HFF-Myc (cell line): ENCODE data around the gene BAHD1.

Source experiments
- DNase-seq: peaks from one replicate; pipeline ENCODE4 v3.0.0-alpha.2; 2011; ENCODE audit warnings: low read depth; ENCODE audit errors: extremely low read depth
- H3K4me3 ChIP-seq: replicated peaks from 2 replicates; pipeline ENCODE4 v1.5.1; 2011; ENCODE audit warnings: low read depth, mild to moderate bottlenecking, control low read depth, low read length
- TF ChIP-seq, protein P1 (sequence below): IDR thresholded peaks from 2 replicates; pipeline ENCODE4 v1.5.1; 2012; ENCODE audit warnings: mild to moderate bottlenecking, low read depth, low read length, control low read depth; ENCODE audit errors: missing control alignments

Gene BAHD1

DNA sequence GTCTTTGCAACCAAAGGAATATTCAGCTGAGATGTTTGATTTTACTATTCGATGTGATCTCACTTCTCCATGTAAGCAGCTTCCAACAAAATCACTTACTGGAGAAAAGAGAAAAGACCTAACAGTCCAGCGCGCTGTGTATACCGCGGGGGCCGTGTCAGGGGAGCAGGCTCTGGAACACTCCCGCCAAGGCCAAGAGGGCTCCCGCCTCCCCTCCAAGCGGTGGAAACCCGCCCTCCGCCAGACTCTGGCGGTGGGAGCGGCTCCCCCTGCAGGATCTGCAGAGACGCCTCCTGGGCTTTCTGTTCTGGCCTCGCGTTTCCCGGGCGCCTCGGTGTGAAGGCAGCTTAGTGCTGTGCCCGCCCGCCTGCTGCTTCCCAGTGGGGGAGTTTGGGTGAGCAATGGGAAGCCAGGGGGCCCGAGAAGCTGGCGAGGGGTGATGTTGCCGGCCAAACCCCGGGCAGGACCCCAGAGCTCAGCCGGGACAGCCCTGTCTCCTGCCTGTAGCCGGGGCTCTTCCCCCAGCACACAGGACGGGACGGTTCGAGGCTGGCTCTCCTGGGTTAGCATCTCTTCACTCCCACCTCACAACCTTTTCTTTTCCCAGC lies 66.3 kb downstream of the BAHD1 start:
- 0 out of 2 replicates have a peak overlapping the region, but pooled peaks have one; percentile 3 for H3K4me3 ChIP-seq
- TF ChIP-seq, protein P1, sequence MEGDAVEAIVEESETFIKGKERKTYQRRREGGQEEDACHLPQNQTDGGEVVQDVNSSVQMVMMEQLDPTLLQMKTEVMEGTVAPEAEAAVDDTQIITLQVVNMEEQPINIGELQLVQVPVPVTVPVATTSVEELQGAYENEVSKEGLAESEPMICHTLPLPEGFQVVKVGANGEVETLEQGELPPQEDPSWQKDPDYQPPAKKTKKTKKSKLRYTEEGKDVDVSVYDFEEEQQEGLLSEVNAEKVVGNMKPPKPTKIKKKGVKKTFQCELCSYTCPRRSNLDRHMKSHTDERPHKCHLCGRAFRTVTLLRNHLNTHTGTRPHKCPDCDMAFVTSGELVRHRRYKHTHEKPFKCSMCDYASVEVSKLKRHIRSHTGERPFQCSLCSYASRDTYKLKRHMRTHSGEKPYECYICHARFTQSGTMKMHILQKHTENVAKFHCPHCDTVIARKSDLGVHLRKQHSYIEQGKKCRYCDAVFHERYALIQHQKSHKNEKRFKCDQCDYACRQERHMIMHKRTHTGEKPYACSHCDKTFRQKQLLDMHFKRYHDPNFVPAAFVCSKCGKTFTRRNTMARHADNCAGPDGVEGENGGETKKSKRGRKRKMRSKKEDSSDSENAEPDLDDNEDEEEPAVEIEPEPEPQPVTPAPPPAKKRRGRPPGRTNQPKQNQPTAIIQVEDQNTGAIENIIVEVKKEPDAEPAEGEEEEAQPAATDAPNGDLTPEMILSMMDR = peak; percentile 74
- no peak for DNase-seq

- TF ChIP-seq, protein P1 = no peak
- DNase-seq = no peak
- no peak overlapping the region for H3K4me3 ChIP-seq
Observed at GRCh38 chr15:40508216-40508615, 67.5 kb downstream of the BAHD1 start.

DNA sequence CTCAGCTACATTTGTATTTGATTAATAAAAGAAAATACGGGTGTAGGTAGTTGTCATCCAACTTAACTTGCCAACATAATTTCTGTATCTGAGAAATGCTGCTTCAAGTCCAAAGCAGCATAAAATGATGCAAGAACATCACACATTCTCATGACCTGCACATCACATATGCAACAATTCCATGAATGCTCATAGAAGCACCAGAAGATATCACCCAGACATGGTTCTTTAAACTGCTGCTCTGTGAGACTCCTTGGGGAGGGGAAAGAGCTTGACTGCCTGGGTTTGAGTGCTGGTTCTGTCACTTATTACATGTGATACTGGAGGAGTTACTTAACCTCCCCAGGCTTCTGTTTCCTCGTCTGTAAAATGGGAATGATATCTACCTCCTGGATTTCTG lies 69.4 kb downstream of the BAHD1 start:
- no peak for DNase-seq
- H3K4me3 ChIP-seq = no peak overlapping the region
- TF ChIP-seq, protein P1 = no peak

DNA sequence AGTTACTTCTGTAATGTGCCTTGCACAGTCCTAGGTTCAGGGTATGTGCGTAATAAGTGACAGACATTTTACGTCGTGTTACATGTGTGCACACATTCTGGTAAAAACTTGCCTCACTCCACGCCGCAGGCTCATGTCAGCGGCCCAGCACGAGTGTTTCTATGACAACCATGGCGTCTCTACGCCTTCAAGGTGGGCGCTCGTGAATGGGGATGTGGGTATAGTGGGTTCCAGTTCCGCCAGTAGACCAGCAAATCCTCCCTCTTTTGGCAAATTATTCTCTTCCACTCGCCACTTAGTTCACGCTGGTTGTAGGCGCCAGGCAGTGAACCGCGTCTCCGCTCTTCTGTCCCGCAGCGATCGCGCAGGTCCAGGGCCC lies 70.3 kb downstream of the BAHD1 start:
- TF ChIP-seq, protein P1 = no peak
- peak overlapping the region; percentile 30 for H3K4me3 ChIP-seq
- DNase-seq = no peak

DNA sequence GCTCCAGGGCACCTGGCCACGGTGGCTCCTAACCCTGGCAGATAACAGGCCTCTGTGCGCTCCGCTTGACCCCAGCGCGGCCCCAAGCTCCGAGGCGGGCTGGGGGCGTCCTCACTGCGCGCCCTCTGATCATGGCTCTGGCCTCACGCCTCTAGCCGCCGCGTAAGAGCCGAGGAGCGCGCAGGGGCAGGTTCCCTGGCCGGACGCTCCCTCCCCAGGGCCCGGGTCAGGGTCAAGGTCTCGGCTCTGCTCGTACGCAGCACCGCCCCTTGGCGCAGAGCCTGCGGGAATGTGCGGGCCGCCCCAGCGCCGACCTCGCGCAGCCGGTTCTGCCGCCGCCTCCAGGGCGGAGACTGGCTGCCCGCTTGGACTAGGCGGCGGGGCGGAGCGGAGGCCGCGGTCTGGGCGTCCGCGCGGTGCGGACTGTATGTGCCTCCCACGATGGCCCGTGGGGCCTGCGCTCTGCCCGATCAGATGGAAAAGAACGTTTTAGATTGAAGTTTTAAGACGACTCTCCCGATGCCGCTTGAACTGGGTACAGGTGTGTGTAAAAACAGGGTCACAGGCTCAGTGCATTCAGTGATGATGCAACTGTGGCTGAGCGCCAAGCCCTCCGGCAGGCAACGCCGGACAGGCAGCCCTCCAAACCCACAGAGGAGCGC lies 70.8 kb downstream of the BAHD1 start:
- TF ChIP-seq, protein P1 = no peak
- H3K4me3 ChIP-seq = peak overlapping the region; percentile 30
- no peak for DNase-seq

DNA sequence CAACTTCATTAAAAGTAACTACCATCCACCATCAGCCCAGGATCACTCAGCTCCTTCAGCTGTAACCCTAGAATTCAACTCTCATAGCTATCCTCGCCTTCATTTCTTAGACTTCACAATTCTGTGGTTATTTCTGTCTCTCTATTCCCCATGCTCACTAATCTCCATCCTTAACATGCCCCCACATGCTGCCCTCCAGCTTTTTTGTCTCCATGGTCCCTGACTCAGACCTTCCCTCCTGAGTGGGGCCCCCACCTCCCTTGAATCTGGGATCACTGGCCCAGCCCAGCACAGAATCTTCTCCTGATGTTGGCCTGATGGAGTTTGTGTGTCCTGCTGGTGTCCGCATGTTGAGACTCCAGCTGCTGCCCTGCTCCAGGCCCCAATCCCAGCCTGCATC lies 71.7 kb downstream of the BAHD1 start:
- H3K4me3 ChIP-seq = no peak overlapping the region

More for the DNA sequence above, 71.7 kb downstream of the BAHD1 start:
- TF ChIP-seq, protein P1 = no peak
- DNase-seq = no peak
